HT-29 (cell line): ENCODE data around the gene RPA3. TPM values are rescaled to one million over a fixed set of nuclear protein-coding genes. Genes with fewer than 3 reads are reported as not detected.

ENCODE experiments used
- DNase-seq: peaks from one replicate; pipeline ENCODE4 v3.0.0-alpha.2; 2015; ENCODE audit warnings: low spot score
- total RNA-seq: library from RNA; depleted of rRNA; stranded (reverse); fragments of >200 nt; shearing (Covaris generic); gene quantifications from 2 replicates; pipeline ENCODE4 v1.2.3, GENCODE V29; 2014; rRNA removed

The RPA3 gene
- 21.1 and 22.0 TPM in 2 replicates for total RNA-seq

- DNase-seq = no peak
Observed at GRCh38 chr7:7718492-7718891, at the start of gene RPA3. Gene RPA3 (minus strand): TSS chr7:7718607. CDS start chr7:7640418, 78,189 bp downstream.

- DNase-seq = no peak
Observed at GRCh38 chr7:7766671-7767070, 48.3 kb upstream of the RPA3 start.

- DNase-seq = no peak
Observed at GRCh38 chr7:7765422-7765821, 47.0 kb upstream of the RPA3 start.

GRCh38 chr7:7764520-7765396 is 46.4 kb upstream of the RPA3 start:
- DNase-seq = no peak

- DNase-seq = no peak
Observed at GRCh38 chr7:7761974-7762779, 43.8 kb upstream of the RPA3 start.

GRCh38 chr7:7761340-7761973 is 43.0 kb upstream of the RPA3 start:
- peak; percentile 62 for DNase-seq

GRCh38 chr7:7757576-7757975 is 39.2 kb upstream of the RPA3 start:
- DNase-seq = no peak

GRCh38 chr7:7756577-7756976 is 38.2 kb upstream of the RPA3 start:
- DNase-seq = no peak

GRCh38 chr7:7751243-7752092 is 33.1 kb upstream of the RPA3 start:
- no peak for DNase-seq

GRCh38 chr7:7750571-7751242 is 32.3 kb upstream of the RPA3 start:
- no peak for DNase-seq

- no peak for DNase-seq
Observed at GRCh38 chr7:7746458-7746857, 28.1 kb upstream of the RPA3 start.

- no peak for DNase-seq
Observed at GRCh38 chr7:7745966-7746365, 27.6 kb upstream of the RPA3 start.

- DNase-seq = no peak
Observed at GRCh38 chr7:7745258-7745657, 26.9 kb upstream of the RPA3 start.

- DNase-seq = no peak
Observed at GRCh38 chr7:7742223-7742622, 23.8 kb upstream of the RPA3 start.

GRCh38 chr7:7740037-7740355 is 21.6 kb upstream of the RPA3 start:
- no peak for DNase-seq

GRCh38 chr7:7739204-7740036 is 21.0 kb upstream of the RPA3 start:
- no peak for DNase-seq

GRCh38 chr7:7738622-7739021 is 20.2 kb upstream of the RPA3 start:
- no peak for DNase-seq

- no peak for DNase-seq
Observed at GRCh38 chr7:7738177-7738576, 19.8 kb upstream of the RPA3 start.

- no peak for DNase-seq
Observed at GRCh38 chr7:7737674-7738073, 19.3 kb upstream of the RPA3 start.

- no peak for DNase-seq
Observed at GRCh38 chr7:7736671-7737070, 18.3 kb upstream of the RPA3 start.
